Heart right ventricle (tissue), 16 donors: ENCODE data around the gene ARAF. TPM values are rescaled to one million over a fixed set of nuclear protein-coding genes. Genes with fewer than 3 reads are reported as not detected.
"Not testable (repeated sequence)": the region's sequence is repeated elsewhere in the genome, so short reads cannot be mapped to it uniquely, and the experiment has no call there.

ENCODE experiments used
- ATAC-seq, 8 donors: fragments of 200-7000 bp; cut with Tn5 transposase; one replicate each; pipeline ENCODE4 v1.9.1; 2020; ENCODE audit warnings: mild to moderate bottlenecking in 8 of 8, moderate library complexity in 8 of 8, moderate number of reproducible peaks in 1 of 8
- DNase-seq, 2 donors: peaks; one replicate each; pipeline ENCODE4 v3.0.0-alpha.2; 2020
- H3K27ac ChIP-seq, 10 donors: fragments of 200-600 bp; sonication (generic) in 2 of 10; one replicate each; pipeline versions ENCODE4 v1.5.0 to v1.8.0; 2020 to 2022; ENCODE audit warnings: mild to moderate bottlenecking in 3 of 10
- H3K27me3 ChIP-seq, 7 donors: fragments of 200-600 bp; one replicate each; pipeline ENCODE4 v1.8.0; 2021 to 2022; ENCODE audit warnings: mild to moderate bottlenecking in 2 of 7
- H3K36me3 ChIP-seq, 9 donors: fragments of 200-600 bp; sonication (generic) in 1 of 9; one replicate each; pipeline versions ENCODE4 v1.5.0 to v1.8.0; 2020 to 2022; ENCODE audit warnings: mild to moderate bottlenecking in 2 of 9
- H3K4me1 ChIP-seq, 9 donors: fragments of 200-600 bp; sonication (generic) in 1 of 9; one replicate each; pipeline versions ENCODE4 v1.5.0 to v1.8.0; 2020 to 2022; ENCODE audit warnings: mild to moderate bottlenecking in 4 of 9
- H3K4me3 ChIP-seq, 10 donors: fragments of 200-600 bp; sonication (generic) in 2 of 10; one replicate each; pipeline versions ENCODE4 v1.5.0 to v1.8.0; 2020 to 2022; ENCODE audit warnings: mild to moderate bottlenecking in 7 of 10, moderate library complexity in 2 of 10
- H3K9me3 ChIP-seq, 11 donors: fragments of 200-600 bp in 10 of 11; sonication (generic) in 2 of 11; one replicate each; pipeline versions ENCODE4 v1.5.0 to v1.8.0; 2013 to 2022; ENCODE audit warnings: mild to moderate bottlenecking in 2 of 11, control low read depth in 1 of 11, moderate library complexity in 1 of 11
- CTCF ChIP-seq, 9 donors: fragments of 200-600 bp; sonication (generic) in 2 of 9; IDR thresholded peaks; one replicate each; pipeline versions ENCODE4 v1.5.0 to v1.8.0; 2021 to 2022; ENCODE audit warnings: antibody characterized with exemption in 9 of 9, mild to moderate bottlenecking in 5 of 9, moderate library complexity in 1 of 9
- WGBS, 2 donors: extraction: QIAGEN DNeasy Blood & Tissue Kit; methylation state at CpG; one replicate each; pipeline ENCODE4 v1.1.7; 2013; ENCODE audit warnings: inconsistent platforms in 1 of 2; 5-methylcytosine and 5-hydroxymethylcytosine counted together
- intact Hi-C, 10 donors: fragments of 100-400 bp; cut with DNase I; formaldehyde crosslinking; loops; one replicate each; pipeline versions ENCODE4 v1.11.1 to v1.14.2; 2022
- long read RNA-seq, 3 donors: library from polyadenylated mRNA; unstranded; transcript quantifications; one replicate each; pipeline ENCODE4 v2.0.0, GENCODE V29; 2020 to 2021
- polyA plus RNA-seq, 2 donors: library from polyadenylated mRNA; stranded (reverse); fragments of 200-250 nt; gene quantifications; one replicate each; pipeline ENCODE4 v1.2.3, GENCODE V29; 2013
- total RNA-seq, 10 donors: library from RNA; stranded (reverse); fragmentation: NEBNext Ultra II Directional in 3 of 10; extraction: Animal tissue kit (Norgen Biotek cat#: 25700) in 3 of 10; gene quantifications; one replicate each; pipeline versions ENCODE4 v1.2.1 to v1.2.4, GENCODE V29; 2021 to 2023
- donor health status: Arrhythmogenic right ventricular cardiomyopathy.
- donor health status: ischemic (EF 13 %, LVEDD 7.1; RV severe dilation, severe dysfunction).
- donor health status: healthy with polysubstance abuse.
- donor health status: DM: no; HTN: yes; CAD: no.
- donor health status: DM: no; HTN: no; CAD: no.
- donor health status: ischemic (EF 25% LVEDD 6.9; RV normal size, moderate dysfunction).
- donor health status: ischemic (EF 25% LVEDD 5.7; RV mildly dilated, moderate dysfunction).
- donor health status: healthy.
- donor health status: DM: yes; HTN: yes; CAD: no.
- donor health status: Ischemic cardiomyopathy.
- donor health status: ischemic (EF 35%, LVEDD 5.7; RV mildly dilated, moderate dysfunction).
- donor health status: nonischemic (EF 11% LVEDD 7.7; RV severe dilation, severe dysfunction).
- donor health status: DM: yes; HTN: yes; CAD: no.
- donor health status: PGD.
- donor health status: ischemic (EF 29% LVEDD 5.4; RV normal size, mild dysfunction).
- donor health status: nonischemic (EF 23%, LVEDD 6.1; RV moderate dilation, normal function).

ARAF gene
- total RNA-seq (10 to 100 TPM; 73.0 to 93.1 (median 79.8) TPM), polyA plus RNA-seq (10 to 100 TPM; 45.2 to 57.0 TPM)
- long read RNA-seq, donor 1, transcript ARAF-203 (16 exons, 2,458 nt): major isoform, 22 of 53 reads
- long read RNA-seq, donor 1, partial matches to known transcripts: 22 of 53 reads
- long read RNA-seq, donor 1, other reads (novel, unspliced or antisense): 6 of 53 reads
- long read RNA-seq, donor 2, transcript ARAF-203 (16 exons, 2,458 nt): major isoform, 26 of 60 reads
- long read RNA-seq, donor 2, partial matches to known transcripts: 28 of 60 reads
- long read RNA-seq, donor 2, other reads (novel, unspliced or antisense): 3 of 60 reads
- long read RNA-seq, donor 3, transcript ARAF-203 (16 exons, 2,458 nt): major isoform, 37 of 98 reads
- long read RNA-seq, donor 3, partial matches to known transcripts: 51 of 98 reads
- long read RNA-seq, donor 3, other reads (novel, unspliced or antisense): 10 of 98 reads

- peak; percentile 92 to 98 for DNase-seq
- Histone ChIP-seq H3K27ac (peak within 1 kb of the TSS; percentile 90 to 99 (median 96)), H3K36me3 (peaks cover 0 to 35% (median 3%) of the 10 kb centered on the region in 9 donors), H3K27me3 (no peaks in the 10 kb centered on the region), H3K9me3 (no peaks in the 10 kb centered on the region), H3K4me1 (peaks cover 0 to 40% (median 10%) of the 10 kb centered on the region in 9 donors), H3K4me3 (peak within 1 kb of the TSS; percentile 41 to 77 (median 68))
- WGBS, 2 donors: 0% methylated on average over 42 to 59 of the region's 59 CpGs
- intact Hi-C loops: loop anchor here in 8 of 10 donors (2.0 to 10.0 kb wide), 7 partner anchors 20 to 464 kb away; partner anchors contain the start of gene ELK1 (in 1 of the 8)
- no peak for TF ChIP-seq CTCF (IDR thresholded peaks at IDR 0.05)
- ATAC-seq: peak; percentile 93 to 96 (median 95)
Observed at GRCh38 chrX:47560934-47561658, at the start of gene ARAF. TSS of gene ARAF (plus strand) at chrX:47561205. CDS start at chrX:47562968, 1,763 bp downstream.

- H3K36me3 ChIP-seq, H3K4me3 ChIP-seq, intact Hi-C loops, H3K27ac ChIP-seq, ATAC-seq, H3K9me3 ChIP-seq, H3K4me1 ChIP-seq, DNase-seq: not testable (repeated sequence)
- H3K27me3 ChIP-seq: peaks cover 0 to 31% (median 0%) of the 10 kb centered on the region in 7 donors
- 90 to 96% methylated on average over 4 of the region's 6 CpGs for WGBS, 2 donors
Observed at GRCh38 chrX:47512383-47512782, 48.6 kb upstream of the ARAF start.

GRCh38 chrX:47513034-47513965, 47.7 kb upstream of the ARAF start:
- H3K36me3 ChIP-seq, H3K27ac ChIP-seq, DNase-seq, H3K9me3 ChIP-seq, H3K4me1 ChIP-seq, intact Hi-C loops: not testable (repeated sequence)
- peak overlapping the region; percentile 6 to 49 (median 44) for H3K4me3 ChIP-seq
- peak in 7 of 8 donors; percentile 21 to 76 (median 49) for ATAC-seq
- WGBS, 2 donors: 3 to 5% methylated on average over 6 to 24 of the region's 70 CpGs
- peaks cover 0 to 36% (median 0%) of the 10 kb centered on the region in 7 donors for H3K27me3 ChIP-seq

- Histone ChIP-seq H3K9me3 (no peaks in the 10 kb centered on the region), H3K4me1 (no peaks in the 10 kb centered on the region), H3K27ac (no peak overlapping the region), H3K4me3 (no peak overlapping the region), H3K27me3 (peaks cover 0 to 28% (median 0%) of the 10 kb centered on the region in 7 donors), H3K36me3 (no peaks in the 10 kb centered on the region)
- no peak for TF ChIP-seq CTCF (IDR thresholded peaks at IDR 0.05)
- 85 to 88% methylated on average over 7 of the region's 7 CpGs for WGBS, 2 donors
- ATAC-seq (no peak), DNase-seq (no peak)
- intact Hi-C loops: no loop called here
Observed at GRCh38 chrX:47514533-47515235, 46.3 kb upstream of the ARAF start.
